ENCODE measurements around the gene BRPF1. TPM values are rescaled to one million over a fixed set of nuclear protein-coding genes. Genes with fewer than 3 reads are reported as not detected.

BRPF1 gene
- total RNA-seq, 1 experiment from 2014 or later, result 13.8 TPM

DNA sequence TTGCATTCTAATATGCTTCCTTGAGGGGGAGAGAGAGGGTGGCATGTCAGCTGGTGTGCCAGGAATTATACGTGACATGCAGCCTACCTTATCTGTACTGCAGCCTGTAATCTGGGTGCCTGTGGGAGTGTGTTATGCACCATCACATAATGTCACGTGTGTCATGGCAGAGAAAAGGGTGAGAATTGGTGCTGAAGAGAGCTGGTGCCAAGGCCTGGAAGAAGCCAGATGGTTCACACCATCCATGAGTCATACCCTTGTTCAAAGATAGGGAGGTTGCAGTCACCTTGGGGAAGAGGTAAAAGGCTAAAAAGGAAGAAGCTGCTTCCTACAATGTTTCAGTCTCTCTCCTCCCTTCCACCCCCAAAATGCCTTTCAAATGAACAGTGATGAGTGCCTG, 5.3 kb downstream of the BRPF1 start:
- no peak for DNase-seq (ENCODE audit: low spot score)

DNA sequence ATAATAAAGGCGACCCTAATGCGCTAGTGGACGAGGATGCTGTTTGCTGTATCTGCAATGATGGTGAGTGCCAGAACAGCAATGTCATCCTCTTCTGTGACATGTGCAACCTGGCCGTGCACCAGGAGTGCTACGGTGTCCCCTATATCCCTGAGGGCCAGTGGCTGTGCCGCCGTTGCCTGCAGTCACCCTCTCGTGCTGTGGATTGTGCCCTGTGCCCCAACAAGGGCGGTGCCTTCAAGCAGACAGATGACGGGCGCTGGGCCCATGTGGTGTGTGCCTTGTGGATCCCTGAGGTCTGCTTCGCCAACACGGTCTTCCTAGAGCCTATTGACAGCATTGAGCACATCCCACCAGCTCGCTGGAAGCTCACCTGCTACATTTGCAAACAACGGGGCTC, 7.6 kb downstream of the BRPF1 start:
- no peak for DNase-seq (ENCODE audit: low spot score)

DNA sequence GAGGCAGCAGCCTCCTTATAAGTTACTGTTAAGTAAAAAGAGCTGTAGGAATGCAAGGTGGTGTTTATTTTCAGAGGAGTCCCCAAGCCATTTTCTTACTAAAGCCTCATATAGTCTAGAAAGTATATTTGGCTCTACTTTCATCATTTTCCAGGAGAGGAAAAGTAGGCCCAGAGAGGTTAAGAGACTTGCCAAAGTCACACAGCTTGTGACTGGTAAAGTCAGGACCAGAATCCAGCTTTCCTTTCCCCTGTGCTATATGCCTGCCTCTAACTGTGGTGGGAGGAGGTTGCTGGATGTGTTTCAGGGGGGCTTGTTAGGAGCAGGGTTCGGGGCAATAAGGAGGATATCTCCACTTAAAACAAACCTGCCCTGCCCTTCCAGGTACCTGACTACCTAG, 11.0 kb downstream of the BRPF1 start:
- DNase-seq (ENCODE audit: low spot score), result no peak

DNA sequence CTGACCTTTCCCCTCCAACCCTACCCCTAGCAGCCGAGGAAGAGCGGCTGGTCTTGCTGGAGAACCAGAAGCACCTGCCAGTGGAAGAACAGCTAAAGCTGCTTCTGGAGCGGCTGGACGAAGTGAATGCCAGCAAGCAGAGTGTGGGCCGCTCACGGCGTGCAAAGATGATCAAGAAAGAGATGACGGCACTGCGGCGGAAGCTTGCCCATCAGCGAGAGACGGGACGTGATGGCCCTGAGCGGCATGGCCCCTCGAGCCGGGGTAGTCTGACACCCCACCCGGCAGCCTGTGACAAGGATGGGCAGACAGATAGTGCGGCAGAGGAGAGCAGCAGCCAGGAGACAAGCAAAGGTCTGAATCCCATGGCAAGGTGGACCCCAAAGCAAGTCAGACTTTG, 12.0 kb downstream of the BRPF1 start:
- no peak for DNase-seq (ENCODE audit: low spot score)

DNA sequence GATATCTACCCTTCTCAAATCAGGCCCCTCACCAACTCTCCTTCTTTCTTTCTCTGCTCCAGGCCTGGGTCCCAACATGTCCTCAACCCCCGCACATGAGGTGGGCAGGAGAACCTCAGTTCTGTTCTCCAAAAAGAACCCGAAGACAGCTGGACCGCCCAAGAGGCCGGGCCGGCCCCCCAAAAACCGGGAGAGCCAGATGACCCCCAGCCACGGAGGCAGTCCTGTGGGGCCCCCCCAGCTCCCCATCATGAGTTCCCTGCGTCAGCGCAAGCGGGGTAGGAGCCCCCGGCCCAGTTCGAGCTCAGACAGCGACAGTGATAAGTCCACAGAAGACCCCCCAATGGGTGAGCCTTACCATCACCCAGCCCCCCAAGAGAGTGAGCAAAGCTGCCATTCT, 12.6 kb downstream of the BRPF1 start:
- DNase-seq (ENCODE audit: low spot score), result no peak

DNA sequence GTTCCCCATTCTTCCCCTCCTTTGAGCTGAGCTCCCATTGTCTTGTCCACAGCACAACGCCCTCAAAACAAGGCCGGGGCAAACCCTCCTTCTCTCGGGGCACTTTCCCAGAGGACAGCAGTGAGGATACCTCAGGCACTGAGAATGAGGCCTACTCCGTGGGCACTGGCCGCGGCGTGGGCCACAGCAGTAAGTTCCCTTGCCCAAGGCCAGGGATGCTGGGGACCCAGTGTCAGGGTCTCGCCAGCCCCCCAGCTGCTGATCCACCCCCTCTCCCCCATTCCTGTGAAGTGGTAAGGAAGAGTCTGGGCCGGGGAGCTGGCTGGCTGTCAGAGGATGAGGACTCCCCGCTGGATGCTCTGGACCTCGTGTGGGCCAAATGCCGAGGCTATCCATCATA, 14.0 kb downstream of the BRPF1 start:
- no peak for DNase-seq (ENCODE audit: low spot score)

DNA sequence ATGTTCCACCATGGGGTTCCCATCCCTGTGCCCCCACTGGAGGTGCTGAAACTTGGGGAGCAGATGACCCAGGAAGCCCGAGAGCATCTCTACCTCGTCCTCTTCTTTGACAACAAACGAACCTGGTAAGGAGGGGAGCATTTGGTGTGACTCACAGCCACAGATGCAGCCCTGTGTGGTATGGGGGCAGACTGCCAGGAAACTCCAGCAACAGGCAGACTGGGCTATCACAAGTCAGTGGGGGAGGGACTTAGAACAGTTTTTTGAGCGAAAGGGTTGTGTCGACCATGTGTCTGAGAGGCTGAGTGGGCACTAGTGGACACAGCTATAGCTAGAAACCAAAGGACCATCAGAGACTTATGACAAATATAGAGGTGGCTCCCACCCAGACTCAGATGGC, 14.8 kb downstream of the BRPF1 start:
- DNase-seq (ENCODE audit: low spot score), result peak; percentile 94

DNA sequence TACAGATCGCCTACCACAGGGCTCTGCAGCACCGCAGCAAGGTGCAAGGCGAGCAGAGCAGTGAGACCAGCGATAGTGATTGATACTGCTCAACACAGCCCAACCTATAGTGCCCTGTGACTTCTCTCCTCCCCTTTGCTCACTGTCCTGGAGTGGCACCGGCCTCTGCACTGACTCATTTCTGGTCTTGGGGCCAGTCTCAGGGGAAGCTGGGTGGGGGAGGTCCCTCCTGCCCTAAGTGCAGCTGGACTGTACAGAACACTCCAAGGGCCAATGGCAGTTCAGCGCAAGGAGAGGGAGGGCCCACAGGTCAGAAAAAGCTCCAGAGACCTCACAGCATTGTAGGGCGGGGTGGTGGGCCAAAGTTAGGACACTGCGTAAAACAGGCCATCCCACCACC, 15.7 kb downstream of the BRPF1 start:
- DNase-seq (ENCODE audit: low spot score), result peak; percentile 91

DNA sequence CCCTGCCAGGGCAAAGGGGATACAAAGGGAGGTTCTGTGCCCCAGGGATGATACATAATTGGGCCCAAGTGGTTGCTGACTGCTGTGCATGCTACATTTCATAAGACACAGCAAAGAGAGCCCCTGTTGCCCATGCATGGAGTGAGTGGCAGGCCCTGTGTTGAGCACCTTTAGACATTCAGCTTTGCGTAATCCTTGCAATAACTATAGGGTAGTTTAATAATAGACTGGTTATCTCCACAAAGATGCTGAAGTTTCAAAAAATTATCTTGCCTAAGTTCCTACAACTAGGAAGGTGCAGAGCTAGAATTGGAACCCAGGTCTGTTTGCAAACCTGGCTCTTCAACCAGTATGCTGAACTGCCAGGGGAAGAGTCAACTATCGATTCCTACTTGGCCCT, 16.5 kb downstream of the BRPF1 start:
- no peak for DNase-seq (ENCODE audit: low spot score)

DNA sequence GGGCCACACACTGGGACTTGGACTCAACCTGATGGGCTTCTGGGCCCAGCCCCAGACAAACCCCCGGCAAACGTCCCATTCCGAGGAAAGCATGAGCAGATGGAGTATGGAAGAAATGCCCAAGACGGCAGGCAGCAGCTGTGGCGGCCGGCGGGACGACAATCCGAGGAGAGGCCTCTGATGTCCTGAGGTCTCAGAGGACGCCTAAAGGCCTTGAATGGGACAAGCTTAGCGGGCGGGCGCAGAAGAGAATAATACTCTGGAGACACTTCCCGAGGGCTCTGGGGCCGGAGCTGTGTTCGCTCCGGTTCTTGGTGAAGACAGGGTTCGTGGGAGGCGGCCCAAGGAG, 17.7 kb downstream of the BRPF1 start:
- DNase-seq (ENCODE audit: low spot score), result no peak

DNA sequence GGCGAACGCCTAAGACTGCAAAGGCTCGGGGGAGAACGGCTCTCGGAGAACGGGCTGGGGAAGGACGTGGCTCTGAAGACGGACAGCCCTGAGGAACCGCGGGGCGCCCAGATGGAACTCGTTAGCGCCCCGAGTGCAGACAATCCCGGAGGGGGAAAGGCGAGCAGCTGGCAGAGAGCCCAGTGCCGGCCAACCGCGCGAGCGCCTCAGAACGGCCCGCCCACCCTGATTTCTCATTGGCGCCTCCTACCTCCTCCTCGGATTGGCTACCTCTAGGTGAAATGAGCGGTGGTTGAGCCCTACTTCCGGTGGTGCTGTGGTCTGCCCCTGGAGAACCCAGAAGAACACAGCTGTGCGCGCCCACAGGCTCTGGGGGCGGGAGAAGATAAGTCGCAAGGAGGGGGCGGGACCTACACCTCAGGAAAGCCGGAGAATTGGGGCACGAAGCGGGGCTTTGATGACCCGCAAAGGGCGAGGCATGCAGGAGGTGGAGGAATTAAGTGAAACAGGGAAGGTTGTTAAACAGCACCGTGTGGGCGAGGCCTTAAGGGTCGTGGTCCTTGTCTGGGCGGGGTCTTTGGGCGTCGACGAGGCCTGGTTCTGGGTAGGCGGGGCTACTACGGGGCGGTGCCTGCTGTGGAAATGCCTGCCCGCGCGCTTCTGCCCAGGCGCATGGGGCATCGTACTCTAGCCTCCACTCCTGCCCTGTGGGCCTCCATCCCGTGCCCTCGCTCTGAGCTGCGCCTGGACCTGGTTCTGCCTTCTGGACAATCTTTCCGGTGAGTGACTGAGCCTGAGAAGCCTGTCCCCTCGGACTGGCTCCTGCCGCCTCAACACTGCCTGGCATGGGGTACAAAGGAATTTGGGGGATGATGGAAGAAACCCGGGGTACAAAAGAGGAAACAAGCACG, 18.4 kb downstream of the BRPF1 start, which contains the start of gene OGG1:
TSS of gene OGG1 (plus strand) at position 308 of the 911 bp plus-strand sequence. CDS start at position 643, 335 bp downstream.
- DNase-seq (ENCODE audit: low spot score), result peak; percentile 99

DNA sequence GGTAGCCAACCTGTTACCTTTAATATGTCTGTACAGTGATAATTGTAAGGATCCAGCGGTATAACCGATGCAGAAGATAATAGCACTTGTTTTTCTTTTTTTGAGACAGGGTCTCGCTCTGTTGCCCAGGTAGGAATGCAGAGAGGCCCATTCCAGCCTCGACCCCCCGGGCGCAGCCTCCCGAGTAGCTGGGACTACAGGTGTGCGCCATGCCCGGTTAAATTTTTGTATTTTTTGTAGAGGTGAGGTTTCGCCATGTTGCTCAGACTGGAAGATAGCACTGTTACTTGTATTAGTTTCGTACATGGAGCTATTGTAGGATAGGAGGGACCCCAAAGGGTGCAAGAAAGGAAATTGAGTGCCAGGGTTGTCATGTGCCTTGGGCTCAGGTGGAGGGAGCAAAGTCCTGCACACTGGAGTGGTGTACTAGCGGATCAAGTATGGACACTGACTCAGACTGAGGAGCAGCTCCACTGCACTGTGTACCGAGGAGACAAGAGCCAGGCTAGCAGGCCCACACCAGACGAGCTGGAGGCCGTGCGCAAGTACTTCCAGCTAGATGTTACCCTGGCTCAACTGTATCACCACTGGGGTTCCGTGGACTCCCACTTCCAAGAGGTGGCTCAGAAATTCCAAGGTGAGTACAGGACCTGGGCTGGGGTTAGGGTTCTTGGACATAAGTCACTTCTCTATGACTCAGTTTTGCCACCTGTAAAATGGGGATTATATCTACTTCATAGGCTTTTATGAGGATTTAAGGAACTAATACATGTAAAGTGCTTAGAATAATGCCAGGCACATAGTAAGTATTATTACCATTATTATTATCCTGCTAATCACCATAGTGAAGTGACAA, 19.2 kb downstream of the BRPF1 start:
- no peak for DNase-seq (ENCODE audit: low spot score)

DNA sequence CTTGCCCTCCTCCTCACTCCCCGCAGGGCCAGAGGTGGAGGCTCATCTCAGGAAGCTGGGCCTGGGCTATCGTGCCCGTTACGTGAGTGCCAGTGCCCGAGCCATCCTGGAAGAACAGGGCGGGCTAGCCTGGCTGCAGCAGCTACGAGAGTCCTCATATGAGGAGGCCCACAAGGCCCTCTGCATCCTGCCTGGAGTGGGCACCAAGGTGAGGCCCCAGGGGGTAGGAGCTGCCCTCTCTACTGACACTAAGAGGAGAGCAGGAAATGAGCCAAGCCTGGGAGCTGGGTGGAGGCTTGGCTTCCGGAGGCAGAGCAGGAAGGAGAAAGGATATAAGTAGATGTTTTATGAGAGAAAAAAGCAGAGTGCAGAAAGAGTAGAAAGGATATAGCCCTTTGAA, 23.1 kb downstream of the BRPF1 start:
- DNase-seq (ENCODE audit: low spot score), result no peak

DNA sequence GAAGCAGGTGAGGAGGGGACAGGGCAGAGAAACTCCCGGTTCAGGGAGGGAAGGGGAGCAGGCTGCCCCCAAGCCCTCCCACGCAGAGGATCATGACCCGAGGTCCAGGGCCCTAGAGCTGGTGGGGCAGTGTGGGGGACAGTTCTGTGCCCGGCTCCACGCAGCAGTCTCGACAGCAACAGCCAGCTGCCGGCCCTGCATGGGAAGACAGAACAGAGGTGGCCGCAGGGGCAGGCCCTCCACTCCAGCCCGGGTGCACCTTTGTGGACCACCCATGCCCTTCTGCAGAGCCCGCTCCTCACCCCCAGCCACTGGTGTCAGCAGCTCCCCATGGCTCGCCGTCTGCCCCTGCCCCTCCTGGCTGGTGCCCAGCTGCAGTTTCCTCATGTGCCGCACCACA, 25.9 kb downstream of the BRPF1 start:
- DNase-seq (ENCODE audit: low spot score), result no peak

DNA sequence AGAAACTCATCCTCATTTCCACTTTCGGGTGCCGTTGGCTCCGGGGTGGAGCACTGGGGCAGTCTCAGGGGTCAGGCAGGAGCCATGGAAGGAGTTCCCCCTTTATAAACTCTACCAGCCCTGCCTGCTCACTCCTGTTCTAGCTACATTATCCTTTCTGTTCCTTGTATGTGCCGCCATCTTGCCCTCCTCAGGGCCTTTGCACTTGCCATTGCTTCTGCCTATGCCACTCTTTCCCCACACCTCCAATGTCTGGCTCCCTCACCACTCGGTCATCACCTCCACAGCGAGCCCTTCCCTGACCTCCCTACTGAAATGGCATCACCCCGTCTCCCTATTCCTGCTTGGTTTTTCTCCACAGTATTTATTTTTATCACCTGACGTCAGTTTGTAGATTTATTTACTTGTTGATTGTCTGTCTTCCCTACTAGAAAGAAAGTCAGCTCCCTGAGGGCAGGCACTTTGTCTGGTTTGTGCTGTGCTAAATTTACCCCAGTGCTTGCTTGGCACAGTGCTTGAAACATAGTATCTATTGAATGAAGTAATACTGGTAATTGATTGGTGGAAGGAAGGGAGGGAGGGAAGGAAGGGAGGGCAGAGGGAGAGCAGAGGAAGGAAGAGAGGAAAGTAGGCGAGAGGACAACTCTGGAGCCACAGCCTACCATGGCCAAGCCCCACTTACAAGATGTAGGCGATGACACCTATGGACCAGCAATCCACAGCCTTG, 29.4 kb downstream of the BRPF1 start:
- no peak for DNase-seq (ENCODE audit: low spot score)

DNA sequence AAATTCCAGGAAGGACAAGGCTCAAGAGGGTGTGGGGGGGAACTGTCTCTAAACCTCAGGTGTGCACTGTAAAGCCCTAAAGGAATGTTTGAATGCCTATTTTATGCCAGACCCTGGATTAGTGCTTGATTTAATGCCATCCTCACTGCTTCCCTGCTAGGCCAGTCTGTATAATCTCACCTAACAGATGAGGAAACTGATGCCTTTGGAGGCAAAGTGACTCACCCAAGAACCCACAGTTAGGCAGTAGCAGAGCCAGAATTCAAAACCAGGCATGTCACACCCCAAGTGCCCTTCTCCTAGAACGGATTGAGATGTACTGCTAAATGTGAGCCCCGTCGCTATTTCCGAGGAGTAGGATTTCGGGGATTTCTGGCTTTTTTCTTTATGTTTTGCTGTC, 30.4 kb downstream of the BRPF1 start:
- no peak for DNase-seq (ENCODE audit: low spot score)

DNA sequence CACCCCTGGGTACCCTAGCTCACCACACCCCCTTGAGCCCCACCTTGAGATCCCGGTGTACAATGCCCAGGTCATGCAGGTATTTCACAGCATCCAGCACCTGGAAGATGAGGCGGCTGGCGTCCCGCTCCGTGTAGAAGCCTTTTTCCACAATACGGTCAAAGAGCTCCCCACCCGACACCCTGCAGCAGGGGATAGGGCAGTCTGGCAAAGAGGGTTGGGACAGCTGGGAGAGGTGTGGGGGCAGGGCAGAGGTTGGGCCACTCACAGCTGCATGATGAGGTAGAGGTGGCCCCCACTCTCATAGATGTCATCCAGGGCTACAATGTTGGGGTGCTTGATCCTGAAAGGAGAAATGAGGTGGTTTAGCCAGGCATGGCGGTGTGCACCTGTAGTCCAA, 31.3 kb downstream of the BRPF1 start:
- no peak for DNase-seq (ENCODE audit: low spot score)

DNA sequence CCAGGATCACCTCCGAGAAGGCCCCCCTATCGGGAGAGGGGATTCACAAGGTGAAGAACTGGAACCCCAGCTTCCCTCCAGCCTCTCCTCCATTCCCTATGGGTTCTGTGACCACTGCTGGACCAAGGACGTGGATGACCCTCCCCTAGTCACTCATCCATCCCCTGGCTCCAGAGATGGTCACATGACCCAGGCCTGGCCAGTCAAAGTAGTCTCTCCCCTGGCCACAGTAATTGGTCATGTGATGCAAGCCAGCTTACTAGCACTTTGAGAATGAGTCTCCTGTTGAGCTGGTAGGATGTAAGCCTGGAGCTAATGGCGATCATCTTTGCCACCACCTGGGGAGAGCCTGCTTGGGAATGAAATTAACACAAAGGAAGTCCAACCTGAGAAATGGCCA, 34.3 kb downstream of the BRPF1 start:
- peak; percentile 34 for DNase-seq (ENCODE audit: low spot score)

DNA sequence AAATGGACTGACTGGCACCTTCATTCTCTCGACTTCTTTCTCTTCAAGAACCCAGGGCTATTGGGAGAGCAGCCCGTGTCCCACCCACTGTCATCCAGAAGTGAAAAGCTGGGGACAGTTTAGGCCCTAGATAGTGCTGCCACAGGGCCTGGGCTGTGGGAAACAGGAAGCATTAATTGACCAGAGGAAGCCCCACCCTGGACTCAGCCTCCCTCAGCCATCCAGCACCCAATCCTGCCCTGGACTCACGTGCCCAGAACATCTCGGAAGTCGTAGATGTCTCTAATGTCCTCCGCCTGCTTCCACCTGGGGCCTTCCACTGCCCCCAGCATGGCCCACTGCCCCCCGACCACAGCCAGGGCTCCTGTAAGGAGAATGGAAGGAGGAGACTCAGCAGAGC, 35.9 kb downstream of the BRPF1 start:
- DNase-seq (ENCODE audit: low spot score), result no peak

DNA sequence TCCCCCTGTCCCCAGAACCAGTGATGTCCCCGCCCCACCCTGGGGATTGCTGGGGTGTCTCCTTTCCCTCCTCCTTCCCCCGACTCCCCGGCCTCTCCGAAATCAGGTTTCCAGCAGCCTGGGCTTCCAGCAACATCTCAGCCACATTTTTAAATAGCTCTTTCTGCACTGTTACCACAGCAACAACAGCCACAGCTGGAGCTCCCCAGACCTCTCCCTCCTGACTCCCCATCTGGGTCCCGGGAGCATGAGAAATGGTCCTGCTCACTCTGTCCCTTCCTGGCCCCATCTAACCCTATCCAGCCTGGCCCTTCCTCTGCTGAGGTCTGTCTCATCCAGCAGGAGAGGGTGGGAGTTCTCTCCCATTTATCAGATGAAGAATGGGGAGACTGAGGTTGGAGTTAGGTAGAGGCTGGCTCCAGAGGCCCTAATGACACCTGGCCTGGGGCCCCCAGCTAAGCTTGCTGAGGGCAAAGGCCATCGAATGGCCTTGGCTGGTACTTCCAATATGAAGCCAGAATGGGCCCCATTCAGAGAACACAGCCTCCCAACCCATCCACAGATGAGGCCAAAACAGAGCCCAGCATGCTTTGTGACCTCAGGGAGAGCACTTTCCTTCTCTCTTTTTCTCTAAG, 36.7 kb downstream of the BRPF1 start:
- no peak for DNase-seq (ENCODE audit: low spot score)

DNA sequence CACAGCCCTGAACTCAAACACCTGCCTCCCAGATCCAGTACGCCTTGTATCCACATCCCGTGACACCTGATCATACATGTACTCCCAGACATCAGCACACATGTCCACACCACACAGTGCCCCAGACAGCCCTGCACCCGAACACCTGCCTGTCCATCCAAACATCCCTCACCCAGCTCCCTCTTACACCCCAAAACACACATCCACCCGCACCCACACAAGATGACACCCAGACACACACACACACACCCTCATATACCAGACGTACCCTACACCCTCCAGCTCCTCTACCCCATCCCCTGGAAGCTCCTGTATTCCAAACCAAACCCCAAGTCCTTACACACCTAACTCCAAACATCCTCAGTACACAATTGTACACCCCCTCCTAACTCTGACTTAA, 37.5 kb downstream of the BRPF1 start:
- no peak for DNase-seq (ENCODE audit: low spot score)

Data from A172 (cell line).